Stimulated activated naive CD8-positive, alpha-beta T cell treated with anti-CD3 and anti-CD28 coated beads, Interleukin-15, Interleukin-2, amounts not matched to agents 100 U/mL and 50 U/mL, for 24 hours (primary cell): ENCODE measurements around the gene ABAT.

Source experiments
- ATAC-seq: fragments of 150-1000 bp; cut with Tn5 transposase; one replicate; pipeline ENCODE4 v1.10.0; 2021
- DNase-seq: peaks from one replicate; pipeline ENCODE4 v3.0.0; 2021

ABAT gene

GRCh38 chr16:8674413-8675022, at the start of gene ABAT:
ABAT (plus strand) TSS chr16:8674617; CDS start chr16:8735740, 61,123 bp downstream.
- DNase-seq: peak; percentile 90
- ATAC-seq: peak; percentile 90

GRCh38 chr16:8625491-8626087, 48.8 kb upstream of the ABAT start:
- no peak for ATAC-seq
- no peak for DNase-seq

- DNase-seq (no peak), ATAC-seq (no peak)
Measured at GRCh38 chr16:8626946-8627345, 47.5 kb upstream of the ABAT start.

- no peak for ATAC-seq
- no peak for DNase-seq
Measured at GRCh38 chr16:8627456-8627855, 47.0 kb upstream of the ABAT start.

GRCh38 chr16:8628981-8629725, 45.3 kb upstream of the ABAT start:
- DNase-seq: no peak
- ATAC-seq: no peak

- DNase-seq (no peak), ATAC-seq (no peak)
Measured at GRCh38 chr16:8630255-8630953, 44.0 kb upstream of the ABAT start.

- DNase-seq (no peak), ATAC-seq (no peak)
Measured at GRCh38 chr16:8631373-8631772, 43.0 kb upstream of the ABAT start.

- ATAC-seq (no peak), DNase-seq (no peak)
Measured at GRCh38 chr16:8631818-8632465, 42.5 kb upstream of the ABAT start.

- peak; percentile 24 for ATAC-seq
- DNase-seq: no peak
Measured at GRCh38 chr16:8632675-8633182, 41.7 kb upstream of the ABAT start.

- ATAC-seq: no peak
- no peak for DNase-seq
Measured at GRCh38 chr16:8634991-8635736, 39.3 kb upstream of the ABAT start.

GRCh38 chr16:8639694-8640093, 34.7 kb upstream of the ABAT start:
- ATAC-seq: no peak
- DNase-seq: no peak

GRCh38 chr16:8641671-8642070, 32.7 kb upstream of the ABAT start:
- no peak for ATAC-seq

GRCh38 chr16:8642146-8642545, 32.3 kb upstream of the ABAT start:
- DNase-seq: no peak
- ATAC-seq: no peak

More at GRCh38 chr16:8641671-8642070, 32.7 kb upstream of the ABAT start:
- DNase-seq: no peak

GRCh38 chr16:8644211-8645140, 29.9 kb upstream of the ABAT start:
- peak; percentile 46 for ATAC-seq
- no peak for DNase-seq

- ATAC-seq: no peak
- DNase-seq: no peak
Measured at GRCh38 chr16:8645141-8645521, 29.3 kb upstream of the ABAT start.

GRCh38 chr16:8645831-8646230, 28.6 kb upstream of the ABAT start:
- ATAC-seq (no peak), DNase-seq (no peak)

- ATAC-seq (no peak), DNase-seq (no peak)
Measured at GRCh38 chr16:8646326-8647053, 27.9 kb upstream of the ABAT start.

GRCh38 chr16:8647721-8648318, 26.6 kb upstream of the ABAT start:
- DNase-seq: no peak
- no peak for ATAC-seq

- DNase-seq (no peak), ATAC-seq (no peak)
Measured at GRCh38 chr16:8648877-8649276, 25.5 kb upstream of the ABAT start.
